HG03354 (cell line): ENCODE results near the gene ARFGAP3.

Experiments
- ATAC-seq: cut with Tn5 transposase; IDR thresholded peaks from one replicate; pipeline ENCODE4 v1.9.1; 2021; ENCODE audit warnings: mild to moderate bottlenecking; ENCODE audit not compliant: unreplicated experiment, poor library complexity, severe bottlenecking

ARFGAP3 gene

GRCh38 chr22:42831712-42832111, 25.4 kb downstream of the ARFGAP3 start:
- ATAC-seq = no peak

GRCh38 chr22:42830161-42830560, 26.9 kb downstream of the ARFGAP3 start:
- no peak for ATAC-seq

- ATAC-seq = no peak
These were observed 27.8 kb downstream of the ARFGAP3 start for GRCh38 chr22:42829302-42829701.

GRCh38 chr22:42825796-42826195, 31.3 kb downstream of the ARFGAP3 start:
- no peak for ATAC-seq

DNA sequence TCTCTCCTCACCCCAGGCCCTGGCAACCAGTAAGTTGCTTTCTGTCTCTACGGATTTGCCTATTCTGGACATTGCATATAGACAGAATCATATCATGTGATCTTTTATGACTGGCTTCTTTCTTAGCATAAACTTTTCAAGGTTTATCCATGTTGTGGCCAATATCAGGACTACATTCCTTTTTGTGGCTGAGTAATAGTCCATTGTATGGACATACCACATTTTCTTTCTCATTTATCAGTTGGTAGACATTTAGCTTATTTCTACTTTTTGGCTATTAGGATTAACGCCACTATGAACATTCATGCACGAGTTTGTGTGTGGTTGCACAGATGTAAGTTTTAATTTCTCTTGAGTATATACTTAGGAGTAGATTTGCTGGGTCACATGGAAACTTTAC, 35.7 kb downstream of the ARFGAP3 start:
- no peak for ATAC-seq

DNA sequence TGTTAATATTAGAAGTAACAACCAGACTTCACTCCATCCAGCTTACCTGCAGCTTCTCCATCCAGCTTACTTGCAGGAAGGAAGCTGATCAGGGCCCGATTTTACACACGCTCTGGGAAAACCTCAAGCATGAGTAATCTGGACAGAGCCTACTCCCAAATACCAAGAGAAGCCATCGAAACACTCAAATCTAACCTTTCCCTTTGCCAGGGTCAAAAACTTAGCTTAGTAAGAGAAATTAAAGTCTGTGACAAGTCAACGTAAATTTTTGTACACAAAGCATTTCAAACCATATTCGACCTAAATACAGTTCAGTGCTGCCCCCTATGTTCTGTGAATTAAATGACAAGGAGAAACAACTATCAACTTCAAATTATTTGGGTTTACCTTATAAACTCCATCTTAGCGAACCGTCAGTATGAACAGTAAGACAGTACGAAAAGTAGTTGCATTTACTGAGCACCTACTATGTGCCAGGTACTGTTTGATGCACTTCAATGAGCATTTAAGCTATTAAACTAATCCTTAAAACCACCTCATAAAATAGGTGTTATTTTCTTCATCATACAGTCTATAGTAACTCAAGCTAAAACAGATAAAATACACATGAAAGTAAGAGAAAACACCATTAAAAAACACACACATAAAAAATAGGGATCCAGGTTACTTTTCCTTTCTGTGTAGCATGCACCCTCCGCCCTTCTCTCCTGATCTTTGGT, 36.9 kb downstream of the ARFGAP3 start:
- no peak for ATAC-seq

DNA sequence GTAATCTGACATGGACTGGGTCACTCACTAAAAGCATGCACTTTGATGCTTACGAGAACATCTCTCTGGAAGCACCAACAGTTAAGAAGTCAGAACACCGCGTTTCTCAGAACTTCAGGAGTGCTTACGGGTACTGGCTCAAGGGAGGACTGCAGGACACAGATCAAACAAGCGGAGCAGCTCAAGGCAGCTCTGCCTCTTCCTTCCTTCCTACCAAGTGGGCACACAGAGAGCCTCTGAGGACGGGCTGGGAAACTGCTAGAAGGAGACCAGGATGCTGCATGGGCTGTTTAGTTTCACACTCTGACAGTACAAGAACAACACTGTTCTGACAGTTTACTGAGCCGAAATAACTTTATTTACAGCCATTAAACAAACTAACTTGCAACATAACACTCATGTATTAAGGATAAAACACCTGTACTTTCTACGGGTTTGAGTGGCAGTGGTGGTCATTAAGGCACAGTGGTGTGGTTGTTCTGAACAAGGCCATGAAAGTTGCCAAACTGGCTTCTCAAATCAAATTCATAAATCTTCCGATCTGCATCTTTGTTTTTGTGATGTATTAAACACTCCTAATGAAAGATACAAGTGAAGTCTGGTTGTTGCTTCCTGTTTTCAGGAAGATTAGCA, 37.5 kb downstream of the ARFGAP3 start:
- ATAC-seq = no peak

DNA sequence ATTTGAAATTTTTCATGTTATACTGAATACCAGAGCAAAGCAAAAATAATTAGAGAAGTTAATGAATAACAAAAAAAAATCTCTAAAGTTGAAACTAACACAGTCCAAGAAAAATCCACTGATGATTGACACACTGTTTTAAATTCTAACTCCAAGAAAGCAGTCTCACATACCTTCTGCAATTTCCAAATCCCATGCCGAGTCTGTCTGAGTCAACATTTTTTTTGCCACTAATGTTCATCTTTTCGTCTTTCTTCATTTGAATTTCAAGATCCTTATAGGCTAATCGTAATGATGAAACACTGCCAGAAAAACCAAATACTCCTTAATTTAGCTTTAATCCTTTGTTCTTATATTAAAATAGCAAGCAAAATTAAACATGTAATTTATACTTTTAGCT, 39.5 kb downstream of the ARFGAP3 start:
- no peak for ATAC-seq

- ATAC-seq = no peak
These were observed 40.7 kb downstream of the ARFGAP3 start for GRCh38 chr22:42816336-42816735.

- ATAC-seq = no peak
These were observed 42.5 kb downstream of the ARFGAP3 start for GRCh38 chr22:42814616-42815015.

- no peak for ATAC-seq
These were observed 42.9 kb downstream of the ARFGAP3 start for GRCh38 chr22:42814215-42814614.

- no peak for ATAC-seq
These were observed 43.6 kb downstream of the ARFGAP3 start for GRCh38 chr22:42813501-42813900.

GRCh38 chr22:42811459-42811858, 45.6 kb downstream of the ARFGAP3 start:
- no peak for ATAC-seq

DNA sequence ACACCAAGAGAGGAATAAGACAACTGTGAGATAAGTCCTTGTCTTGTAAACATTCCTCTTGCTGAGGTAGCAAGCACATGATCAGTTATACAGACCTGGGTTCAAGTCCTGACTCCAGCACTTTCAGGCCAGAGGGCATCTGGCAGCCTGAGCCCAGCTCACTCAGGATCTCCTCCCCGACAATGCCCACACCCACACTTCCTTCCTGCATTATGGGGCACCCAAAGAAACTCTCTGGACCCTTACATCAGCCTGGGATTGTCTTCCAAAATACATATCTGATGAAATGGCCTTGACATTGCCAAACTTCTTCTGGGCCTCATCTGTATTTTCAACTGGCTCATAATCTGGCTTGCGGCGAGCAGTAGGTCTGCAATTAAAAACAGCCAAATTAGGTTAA, 48.6 kb downstream of the ARFGAP3 start:
- no peak for ATAC-seq

DNA sequence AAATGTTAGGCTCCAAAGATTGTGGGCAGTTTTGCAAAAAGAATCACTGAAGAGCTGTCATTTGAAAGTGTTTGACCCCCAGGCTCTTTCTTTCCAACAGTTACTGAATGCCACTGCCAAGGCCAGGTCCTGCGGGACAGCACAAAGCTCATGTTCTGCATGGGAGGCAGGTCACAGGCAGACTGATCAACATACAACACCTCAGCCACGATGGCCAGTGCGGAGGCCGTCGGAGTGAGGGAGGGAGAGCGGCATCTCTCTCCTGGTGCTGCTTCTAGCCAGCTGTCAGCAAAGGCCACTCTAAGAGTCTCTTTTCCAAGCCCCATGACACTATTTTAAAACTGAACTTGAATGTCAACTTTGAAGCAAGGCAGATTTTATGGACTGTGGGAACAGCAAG, 49.9 kb downstream of the ARFGAP3 start:
- ATAC-seq = no peak

GRCh38 chr22:42805998-42806830, 50.9 kb downstream of the ARFGAP3 start:
- no peak for ATAC-seq

- ATAC-seq = no peak
These were observed 51.8 kb downstream of the ARFGAP3 start for GRCh38 chr22:42805016-42805997.

- ATAC-seq = no peak
These were observed 53.7 kb downstream of the ARFGAP3 start for GRCh38 chr22:42803389-42803788.

DNA sequence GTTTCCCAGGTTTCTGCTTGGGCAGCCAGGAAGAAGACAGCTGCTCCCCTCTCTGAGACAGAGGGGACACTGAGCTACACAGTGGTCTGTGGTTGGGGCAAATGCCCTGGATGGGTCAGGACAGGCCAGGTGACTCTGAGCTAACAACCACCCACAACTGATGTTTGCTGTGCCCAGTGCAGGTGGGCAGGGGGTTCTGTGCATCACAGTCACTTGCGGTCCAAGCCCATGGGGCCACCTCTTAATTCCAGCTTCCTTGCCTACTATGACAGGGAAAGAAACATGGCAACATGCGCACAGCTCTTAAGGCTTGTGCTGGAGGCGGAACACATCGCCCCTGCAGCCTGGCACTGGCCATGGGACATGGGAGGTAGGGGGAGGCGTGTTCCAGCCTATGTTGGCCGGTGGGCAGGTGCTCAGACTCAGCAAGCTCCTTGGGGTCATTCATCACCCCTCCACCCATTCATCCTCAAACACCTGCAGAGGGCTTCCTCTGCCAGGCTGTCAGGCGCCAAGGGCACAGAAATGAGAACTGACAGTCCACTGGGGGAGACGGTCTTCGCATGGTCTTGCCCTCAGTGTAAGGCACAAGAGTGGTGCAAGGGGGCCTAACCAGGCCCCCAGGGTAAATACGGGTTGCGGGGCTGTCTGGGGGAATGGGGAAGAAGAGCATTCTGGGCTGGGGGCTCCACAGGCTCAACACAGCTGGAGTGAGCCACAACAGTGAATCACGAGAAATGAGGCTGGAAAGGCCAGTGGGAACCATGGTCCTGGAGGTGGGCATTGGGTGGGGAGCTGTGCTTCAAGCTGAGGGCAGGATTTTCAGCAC, 55.6 kb downstream of the ARFGAP3 start:
- ATAC-seq = no peak
